ENCODE data around the gene NCAM2. TPM values are rescaled to one million over a fixed set of nuclear protein-coding genes. Genes with fewer than 3 reads are reported as not detected.

The NCAM2 gene
- total RNA-seq, 1 donor from 2014 or later: 7.2 TPM

DNA sequence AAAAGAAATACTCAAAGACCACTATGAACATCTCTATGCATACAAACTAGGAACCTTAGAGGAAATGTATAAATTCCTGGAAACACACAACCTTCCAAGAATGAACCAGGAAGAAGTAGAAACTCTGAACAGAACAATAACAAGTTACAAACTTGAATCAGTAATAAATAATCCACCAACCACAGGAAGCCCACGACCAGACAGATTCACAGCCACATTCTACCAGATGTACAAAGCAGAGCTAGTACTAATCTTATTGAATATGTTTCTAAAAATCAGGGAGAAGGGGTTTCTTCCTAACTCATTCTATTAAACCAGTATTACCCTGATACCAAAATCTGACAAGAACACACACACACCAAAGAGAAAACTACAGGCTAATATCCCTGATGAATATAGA, 263.8 kb downstream of the NCAM2 start:
- intact Hi-C loops (cut with DNase I): no loop called here
- Histone ChIP-seq H3K9me3 (no peaks in the 10 kb centered on the region), H3K4me1 (no peaks in the 10 kb centered on the region), H3K4me3 (no peak overlapping the region), H3K27me3 (no peaks in the 10 kb centered on the region), H3K27ac (no peak overlapping the region), H3K36me3 (no peaks in the 10 kb centered on the region)
- no peak for DNase-seq (ENCODE audit: low spot score in 2 of 2)
- TF ChIP-seq, protein P1, sequence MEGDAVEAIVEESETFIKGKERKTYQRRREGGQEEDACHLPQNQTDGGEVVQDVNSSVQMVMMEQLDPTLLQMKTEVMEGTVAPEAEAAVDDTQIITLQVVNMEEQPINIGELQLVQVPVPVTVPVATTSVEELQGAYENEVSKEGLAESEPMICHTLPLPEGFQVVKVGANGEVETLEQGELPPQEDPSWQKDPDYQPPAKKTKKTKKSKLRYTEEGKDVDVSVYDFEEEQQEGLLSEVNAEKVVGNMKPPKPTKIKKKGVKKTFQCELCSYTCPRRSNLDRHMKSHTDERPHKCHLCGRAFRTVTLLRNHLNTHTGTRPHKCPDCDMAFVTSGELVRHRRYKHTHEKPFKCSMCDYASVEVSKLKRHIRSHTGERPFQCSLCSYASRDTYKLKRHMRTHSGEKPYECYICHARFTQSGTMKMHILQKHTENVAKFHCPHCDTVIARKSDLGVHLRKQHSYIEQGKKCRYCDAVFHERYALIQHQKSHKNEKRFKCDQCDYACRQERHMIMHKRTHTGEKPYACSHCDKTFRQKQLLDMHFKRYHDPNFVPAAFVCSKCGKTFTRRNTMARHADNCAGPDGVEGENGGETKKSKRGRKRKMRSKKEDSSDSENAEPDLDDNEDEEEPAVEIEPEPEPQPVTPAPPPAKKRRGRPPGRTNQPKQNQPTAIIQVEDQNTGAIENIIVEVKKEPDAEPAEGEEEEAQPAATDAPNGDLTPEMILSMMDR (IDR thresholded peaks at IDR 0.05): no peak

DNA sequence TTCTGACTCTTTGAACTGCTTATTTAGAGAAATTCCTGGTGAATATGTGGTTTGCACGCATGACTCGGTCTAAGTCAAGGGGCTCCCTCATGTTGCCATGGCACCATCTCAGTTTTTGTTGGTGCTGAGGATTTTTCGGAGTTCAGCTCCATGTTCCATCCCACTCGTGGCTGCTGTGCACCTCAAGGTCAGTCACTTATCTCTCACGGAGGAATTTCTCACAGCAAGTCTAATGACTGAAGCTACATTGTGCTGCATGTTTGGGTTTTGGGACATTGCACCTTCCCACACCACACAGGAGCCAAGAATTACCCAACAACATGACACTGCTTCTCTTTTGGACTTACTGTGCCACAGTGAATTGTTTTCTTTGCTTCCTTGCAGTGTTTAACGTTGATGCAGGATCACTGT, 269.9 kb downstream of the NCAM2 start:
- no peak overlapping the region for H3K27ac ChIP-seq
- TF ChIP-seq, protein P1 (IDR thresholded peaks at IDR 0.05): no peak
- intact Hi-C loops (cut with DNase I): no loop called here
- no peaks in the 10 kb centered on the region for H3K4me1 ChIP-seq
- no peak for DNase-seq (ENCODE audit: low spot score in 2 of 2)
- no peaks in the 10 kb centered on the region for H3K27me3 ChIP-seq
- H3K9me3 ChIP-seq: no peaks in the 10 kb centered on the region
- no peak overlapping the region for H3K4me3 ChIP-seq
- no peaks in the 10 kb centered on the region for H3K36me3 ChIP-seq

DNA sequence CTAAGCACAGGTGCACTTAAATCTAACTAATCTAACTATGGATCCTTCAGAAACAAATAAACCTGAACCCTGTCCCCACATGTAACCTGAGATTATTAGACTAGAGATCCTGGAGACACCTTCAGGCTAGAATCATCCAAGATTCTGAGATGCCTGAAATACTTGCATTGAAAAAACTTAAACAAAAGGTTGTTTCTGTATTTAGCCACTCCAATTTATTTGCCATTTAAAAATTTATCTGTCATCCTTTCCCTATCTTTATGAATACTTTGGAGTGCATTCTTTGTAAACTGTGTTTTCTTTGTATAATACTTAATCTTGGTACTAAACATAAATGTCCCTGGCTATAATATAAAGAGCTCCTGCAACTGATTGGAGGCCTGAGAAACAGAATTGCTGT, 270.7 kb downstream of the NCAM2 start:
- no peak for DNase-seq (ENCODE audit: low spot score in 2 of 2)
- intact Hi-C loops (cut with DNase I): no loop called here
- Histone ChIP-seq H3K4me3 (no peak overlapping the region), H3K27me3 (no peaks in the 10 kb centered on the region), H3K4me1 (no peaks in the 10 kb centered on the region), H3K36me3 (no peaks in the 10 kb centered on the region), H3K9me3 (no peaks in the 10 kb centered on the region), H3K27ac (no peak overlapping the region)
- TF ChIP-seq, protein P1 (IDR thresholded peaks at IDR 0.05): no peak

DNA sequence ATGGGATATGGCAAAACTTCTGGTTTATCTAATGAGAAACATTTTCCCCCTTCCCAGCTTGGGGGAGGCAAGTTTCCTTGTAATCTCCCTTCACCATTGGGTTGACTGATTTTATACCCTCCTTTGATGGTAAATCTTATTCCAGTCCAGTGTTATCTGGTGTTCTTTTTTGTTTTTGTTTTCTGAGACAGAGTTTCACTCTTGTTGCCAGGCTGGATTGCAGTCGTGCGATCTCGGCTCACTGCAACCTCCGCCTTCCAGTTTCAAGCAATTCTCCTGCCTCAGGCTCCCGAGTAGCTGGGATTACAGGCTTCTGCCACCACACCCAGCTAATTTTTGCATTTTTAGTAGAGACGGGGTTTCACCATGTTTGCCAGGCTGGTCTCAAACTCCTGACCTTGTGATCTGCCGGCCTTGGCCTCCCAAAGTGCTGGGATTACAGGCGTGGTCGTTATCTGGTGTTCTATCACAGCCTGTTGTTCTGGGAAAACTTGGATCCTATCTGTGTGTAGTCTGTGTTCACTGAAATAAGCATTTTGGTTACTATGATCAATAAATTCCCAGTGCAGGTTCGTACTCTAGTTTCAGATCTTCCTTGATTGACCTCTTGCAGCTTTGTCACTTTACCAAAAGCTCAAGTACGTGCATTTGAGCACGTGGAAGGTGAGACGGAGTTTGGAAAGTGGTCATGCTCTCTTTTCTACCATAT, 281.1 kb downstream of the NCAM2 start:
- H3K9me3 ChIP-seq: no peaks in the 10 kb centered on the region
- H3K4me3 ChIP-seq: no peak overlapping the region
- no peak overlapping the region for H3K27ac ChIP-seq
- intact Hi-C loops (cut with DNase I): no loop called here
- DNase-seq (ENCODE audit: low spot score in 2 of 2): no peak
- no peaks in the 10 kb centered on the region for H3K27me3 ChIP-seq
- no peaks in the 10 kb centered on the region for H3K36me3 ChIP-seq
- no peaks in the 10 kb centered on the region for H3K4me1 ChIP-seq
- TF ChIP-seq, protein P1 (IDR thresholded peaks at IDR 0.05): no peak

DNA sequence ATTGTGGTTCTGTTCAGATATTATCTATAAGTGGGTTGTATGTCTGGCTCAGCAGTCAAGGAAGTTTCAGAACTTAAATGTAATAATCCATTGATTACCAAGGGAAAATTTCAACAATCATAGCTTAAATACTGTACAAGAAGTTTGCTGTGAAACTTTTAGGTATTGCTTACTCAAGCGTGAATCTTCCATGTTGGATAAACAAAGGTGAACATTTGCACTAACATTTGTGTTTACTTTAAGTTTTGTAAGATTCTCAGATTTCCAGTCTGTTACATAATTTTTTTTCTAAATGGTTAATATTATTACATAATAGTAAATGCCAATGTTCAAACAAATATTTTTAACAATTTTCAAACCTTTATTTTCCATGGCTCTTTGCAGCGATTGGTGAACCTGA, 285.6 kb downstream of the NCAM2 start:
- DNase-seq (ENCODE audit: low spot score in 2 of 2): no peak
- Histone ChIP-seq H3K4me3 (no peak overlapping the region), H3K27me3 (no peaks in the 10 kb centered on the region), H3K9me3 (no peaks in the 10 kb centered on the region), H3K4me1 (no peaks in the 10 kb centered on the region), H3K27ac (no peak overlapping the region), H3K36me3 (no peaks in the 10 kb centered on the region)
- TF ChIP-seq, protein P1 (IDR thresholded peaks at IDR 0.05): no peak
- intact Hi-C loops (cut with DNase I): no loop called here
